Measurements from ENCODE around the gene CD46. TPM values are rescaled to one million over a fixed set of nuclear protein-coding genes. Genes with fewer than 3 reads are reported as not detected.

The CD46 gene
- total RNA-seq, 4 donors from 2014 or later: 89.7 to 259 (median 108) TPM

DNA sequence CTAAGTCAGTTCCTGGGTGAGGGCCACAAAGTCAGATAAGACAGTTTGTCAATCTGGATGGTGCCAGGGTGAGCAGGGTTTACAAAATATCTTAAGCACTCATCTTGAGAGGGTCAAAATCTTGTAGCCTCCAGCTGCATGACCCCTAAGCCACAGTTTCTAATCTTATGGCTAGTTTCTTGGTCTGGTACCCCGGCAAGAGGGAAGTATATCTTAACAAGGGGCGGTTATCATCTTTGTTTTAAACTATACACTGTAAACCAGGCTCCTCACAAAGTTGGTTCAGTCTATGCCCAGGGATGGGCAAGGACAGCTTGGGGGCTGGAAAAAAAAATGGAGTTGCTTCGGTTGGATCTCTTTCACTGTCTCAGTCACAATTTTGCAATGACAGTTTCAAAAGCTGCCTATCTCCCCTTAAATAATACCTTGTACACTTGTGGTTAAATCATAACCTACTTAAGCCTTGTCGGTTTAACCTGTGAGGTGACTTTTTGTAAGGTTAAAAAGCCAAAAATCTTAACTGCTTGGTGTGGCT lies 7.8 kb upstream of the CD46 start:
- WGBS: 96% methylated on average over 4 of the region's 4 CpGs
- no peak for DNase-seq (ENCODE audit: low spot score in 2 of 2)
- Histone ChIP-seq H3K4me3 (no peak overlapping the region), H3K9me3 (no peaks in the 10 kb centered on the region), H3K36me3 (no peaks in the 10 kb centered on the region), H3K27me3 (no peaks in the 10 kb centered on the region), H3K4me1 (no peaks in the 10 kb centered on the region), H3K27ac (no peak overlapping the region)
- TF ChIP-seq POLR2AphosphoS5 (IDR thresholded peaks at IDR 0.05) (no peak), POLR2A (IDR thresholded peaks at IDR 0.05) (no peak)

DNA sequence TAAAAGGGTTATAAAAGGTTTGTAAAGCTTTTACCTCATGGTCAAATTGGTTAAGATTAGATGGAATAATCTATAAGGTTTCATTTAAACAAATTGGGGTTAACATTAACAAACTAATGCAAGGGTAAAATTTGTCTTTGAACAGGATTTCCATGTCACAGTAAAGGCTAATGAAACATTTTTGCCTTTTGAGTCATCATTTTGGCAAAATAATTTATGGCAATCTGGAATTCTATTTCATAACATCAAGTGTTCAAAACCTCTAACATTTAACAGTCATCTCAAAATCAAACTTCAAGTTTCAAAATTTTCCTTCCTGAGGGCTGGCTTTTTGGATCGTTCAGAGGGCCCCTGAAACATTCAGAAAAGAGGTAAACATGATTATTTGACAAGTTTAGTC lies 6.6 kb upstream of the CD46 start:
- Histone ChIP-seq H3K27me3 (no peaks in the 10 kb centered on the region), H3K4me1 (no peaks in the 10 kb centered on the region), H3K4me3 (no peak overlapping the region), H3K27ac (no peak overlapping the region), H3K36me3 (no peaks in the 10 kb centered on the region), H3K9me3 (no peaks in the 10 kb centered on the region)
- 46% methylated on average over 1 of the region's 1 CpG for WGBS
- no peak for TF ChIP-seq POLR2A (IDR thresholded peaks at IDR 0.05)
- TF ChIP-seq EP300 (IDR thresholded peaks at IDR 0.05): no peak
- TF ChIP-seq, protein P1, sequence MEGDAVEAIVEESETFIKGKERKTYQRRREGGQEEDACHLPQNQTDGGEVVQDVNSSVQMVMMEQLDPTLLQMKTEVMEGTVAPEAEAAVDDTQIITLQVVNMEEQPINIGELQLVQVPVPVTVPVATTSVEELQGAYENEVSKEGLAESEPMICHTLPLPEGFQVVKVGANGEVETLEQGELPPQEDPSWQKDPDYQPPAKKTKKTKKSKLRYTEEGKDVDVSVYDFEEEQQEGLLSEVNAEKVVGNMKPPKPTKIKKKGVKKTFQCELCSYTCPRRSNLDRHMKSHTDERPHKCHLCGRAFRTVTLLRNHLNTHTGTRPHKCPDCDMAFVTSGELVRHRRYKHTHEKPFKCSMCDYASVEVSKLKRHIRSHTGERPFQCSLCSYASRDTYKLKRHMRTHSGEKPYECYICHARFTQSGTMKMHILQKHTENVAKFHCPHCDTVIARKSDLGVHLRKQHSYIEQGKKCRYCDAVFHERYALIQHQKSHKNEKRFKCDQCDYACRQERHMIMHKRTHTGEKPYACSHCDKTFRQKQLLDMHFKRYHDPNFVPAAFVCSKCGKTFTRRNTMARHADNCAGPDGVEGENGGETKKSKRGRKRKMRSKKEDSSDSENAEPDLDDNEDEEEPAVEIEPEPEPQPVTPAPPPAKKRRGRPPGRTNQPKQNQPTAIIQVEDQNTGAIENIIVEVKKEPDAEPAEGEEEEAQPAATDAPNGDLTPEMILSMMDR (IDR thresholded peaks at IDR 0.05): no peak
- no peak for TF ChIP-seq POLR2AphosphoS5 (IDR thresholded peaks at IDR 0.05)
- no peak for DNase-seq (ENCODE audit: low spot score in 2 of 2)

DNA sequence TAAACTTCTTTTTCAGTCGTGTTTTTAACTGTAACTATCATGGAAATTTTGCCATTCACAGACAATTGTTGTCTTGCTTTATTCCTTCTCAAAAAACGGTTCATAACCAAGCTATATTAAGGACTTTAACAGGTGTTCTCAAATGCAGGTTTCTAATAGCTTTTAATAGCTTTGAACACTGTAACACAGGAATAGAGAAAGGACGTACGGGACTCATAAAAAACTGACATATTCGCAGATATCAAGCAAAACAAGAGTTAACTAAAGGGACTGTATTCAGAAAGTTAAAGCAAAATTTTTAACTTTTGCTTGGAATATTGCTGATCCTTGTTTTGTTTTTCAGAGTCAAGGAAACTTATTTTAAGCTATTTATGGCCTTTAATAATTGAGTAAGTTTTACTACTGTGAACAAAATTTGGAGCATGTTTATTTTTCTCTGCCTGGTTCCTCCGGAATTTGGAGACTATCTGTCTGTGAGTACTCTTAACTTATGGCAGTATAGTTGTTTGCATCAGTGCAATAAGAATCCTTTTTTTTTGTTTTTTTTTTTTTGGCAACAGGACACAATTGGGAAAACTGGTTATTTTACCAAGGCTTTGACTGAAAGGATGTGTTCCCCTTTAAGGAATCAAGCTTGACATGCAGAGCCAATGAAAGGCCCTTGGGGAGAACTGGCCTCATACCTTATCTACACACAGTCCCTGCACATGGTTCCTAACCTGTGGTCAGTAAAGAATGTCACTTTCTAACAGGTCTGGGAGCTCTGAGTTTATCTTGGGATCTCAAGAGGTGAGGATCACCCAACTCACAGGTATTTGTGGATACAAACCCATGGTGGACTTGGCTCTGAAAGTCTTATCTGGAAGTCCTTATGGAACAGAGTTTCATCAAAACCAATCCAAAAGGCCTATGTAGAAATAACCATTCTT lies 5.8 kb upstream of the CD46 start:
- 85% methylated on average over 6 of the region's 6 CpGs for WGBS
- H3K27ac ChIP-seq: no peak overlapping the region
- no peak for DNase-seq (ENCODE audit: low spot score in 2 of 2)
- H3K4me3 ChIP-seq: no peak overlapping the region
- H3K9me3 ChIP-seq: no peaks in the 10 kb centered on the region
- no peaks in the 10 kb centered on the region for H3K27me3 ChIP-seq
- no peak for TF ChIP-seq POLR2A (IDR thresholded peaks at IDR 0.05)
- TF ChIP-seq EP300 (IDR thresholded peaks at IDR 0.05): no peak
- TF ChIP-seq, protein P1 (IDR thresholded peaks at IDR 0.05): no peak
- TF ChIP-seq POLR2AphosphoS5 (IDR thresholded peaks at IDR 0.05): no peak
- H3K36me3 ChIP-seq: no peaks in the 10 kb centered on the region
- H3K4me1 ChIP-seq: peaks cover 7% of the 10 kb centered on the region

DNA sequence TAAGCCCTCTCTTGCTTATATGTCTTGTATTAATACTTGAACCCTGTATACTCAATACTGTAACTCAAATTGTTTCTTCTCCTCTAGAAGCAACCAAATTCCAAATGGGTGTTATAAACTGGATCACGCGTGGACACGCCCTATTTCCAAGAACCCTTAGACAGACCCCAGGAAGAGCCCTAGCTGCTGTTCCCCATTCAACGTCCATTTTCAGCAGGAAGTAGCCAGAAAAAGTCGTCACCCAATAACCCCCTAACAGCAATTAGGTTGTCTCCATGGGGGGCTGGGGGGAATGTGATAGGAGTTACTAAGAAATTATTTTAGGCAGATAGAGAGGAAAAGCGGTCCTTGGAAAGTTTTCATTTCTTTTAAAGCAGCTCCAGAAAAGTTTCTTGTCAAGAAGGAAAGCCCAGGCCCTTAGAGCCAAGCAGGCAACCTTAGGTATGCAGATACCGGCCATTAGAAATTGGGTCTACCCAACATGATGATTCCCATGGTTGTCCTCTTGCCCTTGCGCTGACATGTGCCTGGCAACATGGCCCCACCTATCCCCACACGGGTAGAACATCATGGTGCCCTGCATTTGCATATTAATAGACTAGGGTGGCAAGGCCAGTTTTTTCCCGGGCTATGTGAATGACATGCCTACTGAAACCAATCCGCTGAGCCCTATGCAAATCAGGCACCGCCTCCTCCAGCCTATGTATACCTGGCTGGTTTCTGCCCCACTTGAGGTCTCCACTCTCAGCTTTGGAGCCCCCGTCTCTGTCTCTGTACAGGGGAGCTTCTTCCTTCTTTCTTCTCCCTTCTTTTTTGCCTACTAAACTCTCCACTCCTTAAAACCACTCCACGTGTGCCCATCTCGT lies 4.0 kb upstream of the CD46 start:
- H3K36me3 ChIP-seq: no peaks in the 10 kb centered on the region
- no peak for TF ChIP-seq POLR2A (IDR thresholded peaks at IDR 0.05)
- TF ChIP-seq POLR2AphosphoS5 (IDR thresholded peaks at IDR 0.05): no peak
- TF ChIP-seq, protein P1 (IDR thresholded peaks at IDR 0.05): no peak
- TF ChIP-seq EP300 (IDR thresholded peaks at IDR 0.05): no peak
- no peaks in the 10 kb centered on the region for H3K9me3 ChIP-seq
- no peak overlapping the region for H3K4me3 ChIP-seq
- no peak for DNase-seq (ENCODE audit: low spot score in 2 of 2)
- H3K27me3 ChIP-seq: no peaks in the 10 kb centered on the region
- H3K4me1 ChIP-seq: peaks cover 15% of the 10 kb centered on the region
- WGBS: 91% methylated on average over 15 of the region's 15 CpGs
- no peak overlapping the region for H3K27ac ChIP-seq

DNA sequence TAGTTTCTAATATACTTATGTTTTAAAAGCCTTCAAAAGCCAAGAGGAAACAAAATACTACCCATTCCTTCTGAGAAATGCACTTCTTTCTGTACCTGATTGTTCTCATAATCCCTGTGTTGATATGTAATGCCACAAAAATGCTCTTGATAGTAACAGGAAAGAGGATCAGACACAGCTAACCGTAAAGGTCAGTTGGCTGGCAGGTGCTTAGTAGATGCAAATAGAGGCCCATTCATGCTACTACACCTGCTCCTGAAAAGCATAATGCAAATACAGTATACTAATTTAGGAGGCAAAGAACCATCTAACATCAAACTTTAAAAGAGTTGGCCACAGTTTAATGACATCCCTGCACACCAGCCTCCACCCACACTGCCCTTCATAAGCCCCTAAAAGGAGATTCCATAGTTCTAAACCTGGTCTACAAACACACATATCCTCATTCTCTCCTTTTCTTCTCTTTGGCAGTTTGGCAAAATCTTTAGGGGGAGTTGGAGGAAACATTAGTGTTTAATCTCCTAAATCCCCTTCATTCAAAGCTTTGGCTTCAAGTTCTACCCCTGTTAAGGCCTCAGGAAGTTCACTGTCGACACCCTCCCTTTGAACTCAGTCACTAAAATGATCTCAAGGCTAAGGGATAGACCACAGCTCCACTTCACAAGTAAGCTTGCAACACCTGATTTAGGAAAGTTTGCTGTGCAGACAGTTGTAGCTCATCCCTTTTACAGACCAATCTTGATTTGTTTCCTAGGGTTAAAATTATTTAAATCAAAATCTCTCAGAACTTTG lies 2.9 kb upstream of the CD46 start:
- peaks cover 25% of the 10 kb centered on the region for H3K4me1 ChIP-seq
- no peaks in the 10 kb centered on the region for H3K36me3 ChIP-seq
- WGBS: 70% methylated on average over 2 of the region's 2 CpGs

More for the DNA sequence above, 2.9 kb upstream of the CD46 start:
- Histone ChIP-seq H3K27ac (no peak overlapping the region), H3K27me3 (no peaks in the 10 kb centered on the region), H3K9me3 (no peaks in the 10 kb centered on the region), H3K4me3 (no peak overlapping the region)
- TF ChIP-seq, protein P1 (IDR thresholded peaks at IDR 0.05): no peak
- TF ChIP-seq POLR2A (IDR thresholded peaks at IDR 0.05) (no peak), POLR2AphosphoS5 (IDR thresholded peaks at IDR 0.05) (no peak), EP300 (IDR thresholded peaks at IDR 0.05) (no peak)
- DNase-seq (ENCODE audit: low spot score in 2 of 2): no peak
